ENCODE measurements around the gene MTARC2. TPM values are rescaled to one million over a fixed set of nuclear protein-coding genes. Genes with fewer than 3 reads are reported as not detected.

Gene MTARC2
- total RNA-seq (2021; fragmentation: NEBNext Ultra II Directional; extraction: Animal tissue kit (Norgen Biotek cat#: 25700)), result 1 to 10 TPM; 3.2 to 5.2 (median 3.8) TPM
- long read RNA-seq, transcript MARC2-202 (8 exons, 2,134 nt), result major isoform, 8 of 14 reads
- long read RNA-seq, partial matches to known transcripts, result 4 of 14 reads
- long read RNA-seq, other reads (novel, unspliced or antisense), result 2 of 14 reads

DNA sequence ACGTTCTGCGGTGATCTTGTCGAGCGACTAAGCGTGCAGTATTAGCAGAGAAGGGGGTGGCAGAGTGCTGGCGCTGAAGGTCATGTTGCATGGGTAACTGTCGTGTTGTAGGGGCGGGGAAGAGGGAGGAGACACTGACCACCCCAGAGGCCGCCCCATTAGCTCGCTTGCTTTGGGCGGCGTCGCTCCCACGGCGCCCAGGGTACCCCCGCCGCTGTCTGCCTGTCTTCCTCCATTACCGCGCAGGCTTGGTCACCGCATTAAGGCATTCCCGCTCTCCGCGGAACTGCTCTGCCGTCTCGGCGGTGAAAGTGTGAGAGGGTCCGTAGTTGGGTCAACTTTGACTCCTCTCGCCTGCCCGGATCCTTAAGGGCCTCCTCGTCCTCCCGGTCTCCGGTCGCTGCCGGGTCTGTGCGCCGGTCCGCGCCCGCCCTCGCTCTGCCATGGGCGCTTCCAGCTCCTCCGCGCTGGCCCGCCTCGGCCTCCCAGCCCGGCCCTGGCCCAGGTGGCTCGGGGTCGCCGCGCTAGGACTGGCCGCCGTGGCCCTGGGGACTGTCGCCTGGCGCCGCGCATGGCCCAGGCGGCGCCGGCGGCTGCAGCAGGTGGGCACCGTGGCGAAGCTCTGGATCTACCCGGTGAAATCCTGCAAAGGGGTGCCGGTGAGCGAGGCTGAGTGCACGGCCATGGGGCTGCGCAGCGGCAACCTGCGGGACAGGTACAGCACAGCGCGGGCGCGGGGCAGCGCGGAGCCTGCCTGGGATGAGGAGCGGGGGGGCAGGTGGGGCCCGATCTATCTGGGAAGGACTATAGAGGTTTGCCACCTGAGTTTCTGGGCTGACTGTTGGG, at the start of gene MTARC2:
TSS of gene MTARC2 (plus strand) at position 234 of the 846 bp plus-strand sequence. CDS start at position 444, 210 bp downstream.
- TF ChIP-seq CTCF (IDR thresholded peaks at IDR 0.05), result no peak
- H3K36me3 Mint-ChIP-seq (ENCODE audit: low read depth), result no peaks in the 10 kb centered on the region
- no peaks in the 10 kb centered on the region for H3K9me3 Mint-ChIP-seq
- peak within 1 kb of the TSS; percentile 80 for H3K27ac Mint-ChIP-seq
- DNase-seq, result peak; percentile 58
- peak within 1 kb of the TSS; percentile 91 for H3K4me3 Mint-ChIP-seq
- peaks cover 5% of the 10 kb centered on the region for H3K27me3 Mint-ChIP-seq (ENCODE audit: insufficient read depth)
- peaks cover 24% of the 10 kb centered on the region for H3K4me1 Mint-ChIP-seq (ENCODE audit: low read depth)

DNA sequence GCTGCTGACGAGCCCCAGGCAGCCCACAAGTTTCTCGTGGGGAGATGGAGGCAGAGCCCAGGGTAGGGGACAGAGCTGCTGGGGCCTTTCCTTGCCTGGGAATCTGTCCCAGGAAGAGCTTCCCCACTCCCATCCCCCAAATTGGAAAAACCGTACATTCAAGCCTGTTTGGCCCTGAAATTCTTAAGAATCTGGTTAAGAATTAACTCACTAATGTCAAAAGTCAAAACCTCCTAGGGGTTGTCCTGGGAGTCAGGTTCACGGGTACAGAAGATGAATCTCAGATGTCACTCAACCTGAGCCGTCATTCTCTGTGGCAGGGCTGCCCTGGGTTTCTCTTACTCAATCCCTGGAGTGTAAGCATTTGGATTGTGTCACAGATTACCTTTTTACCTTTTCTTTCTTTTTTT, 49.5 kb upstream of the MTARC2 start:
- no peak for DNase-seq
- Mint-ChIP-seq H3K4me3 (no peak overlapping the region), H3K4me1 (ENCODE audit: low read depth) (peaks cover 6% of the 10 kb centered on the region; the same call in 1 of the 2 replicates), H3K27me3 (ENCODE audit: insufficient read depth) (no peaks in the 10 kb centered on the region; the same call in 1 of the 2 replicates), H3K36me3 (ENCODE audit: low read depth) (no peaks in the 10 kb centered on the region), H3K9me3 (no peaks in the 10 kb centered on the region), H3K27ac (no peak overlapping the region)
- no peak for TF ChIP-seq CTCF (IDR thresholded peaks at IDR 0.05)

GRCh38 chr1:220699044-220699443, 49.1 kb upstream of the MTARC2 start:
- Mint-ChIP-seq H3K4me1 (ENCODE audit: low read depth) (peaks cover 6% of the 10 kb centered on the region; the same call in 1 of the 2 replicates), H3K27ac (no peak overlapping the region), H3K36me3 (ENCODE audit: low read depth) (no peaks in the 10 kb centered on the region), H3K4me3 (no peak overlapping the region), H3K27me3 (ENCODE audit: insufficient read depth) (no peaks in the 10 kb centered on the region; the same call in 1 of the 2 replicates), H3K9me3 (no peaks in the 10 kb centered on the region)
- no peak for DNase-seq
- no peak for TF ChIP-seq CTCF (IDR thresholded peaks at IDR 0.05)

DNA sequence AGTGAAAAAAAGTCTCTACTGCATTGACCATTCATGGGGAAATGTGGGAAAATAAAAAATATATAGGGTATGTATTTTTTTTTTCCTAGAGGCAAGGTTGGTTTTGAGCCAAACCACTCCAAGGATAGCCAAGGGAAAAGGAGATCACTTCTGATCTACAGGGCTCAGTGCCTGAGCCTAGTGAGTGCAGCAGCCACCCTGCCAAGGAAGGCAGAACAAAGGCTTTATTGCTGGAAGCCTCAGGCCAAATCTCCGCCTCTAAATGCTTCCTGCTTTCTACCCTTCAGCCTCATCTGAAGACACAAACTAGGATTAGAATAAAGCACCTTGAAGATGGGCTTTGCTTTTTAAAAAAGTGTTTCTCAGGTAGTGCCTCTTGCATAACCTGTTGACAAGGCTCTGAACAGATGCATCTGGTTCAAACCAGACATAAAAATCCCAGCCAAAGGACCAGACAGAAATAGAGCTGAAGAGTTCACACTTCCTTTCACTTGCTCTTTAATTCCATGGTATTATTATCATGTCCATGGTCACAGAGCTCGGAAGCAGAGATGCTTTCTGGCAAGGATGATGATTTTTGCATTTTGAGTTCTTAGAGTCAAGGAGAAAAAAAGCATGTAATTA, 47.5 kb upstream of the MTARC2 start:
- no peaks in the 10 kb centered on the region for H3K36me3 Mint-ChIP-seq (ENCODE audit: low read depth)
- H3K4me1 Mint-ChIP-seq (ENCODE audit: low read depth), result peaks cover 6% of the 10 kb centered on the region; the same call in 1 of the 2 replicates
- no peaks in the 10 kb centered on the region for H3K9me3 Mint-ChIP-seq
- H3K4me3 Mint-ChIP-seq, result no peak overlapping the region
- H3K27ac Mint-ChIP-seq, result no peak overlapping the region
- TF ChIP-seq CTCF (IDR thresholded peaks at IDR 0.05), result no peak
- DNase-seq, result no peak
- H3K27me3 Mint-ChIP-seq (ENCODE audit: insufficient read depth), result no peaks in the 10 kb centered on the region; the same call in 1 of the 2 replicates

DNA sequence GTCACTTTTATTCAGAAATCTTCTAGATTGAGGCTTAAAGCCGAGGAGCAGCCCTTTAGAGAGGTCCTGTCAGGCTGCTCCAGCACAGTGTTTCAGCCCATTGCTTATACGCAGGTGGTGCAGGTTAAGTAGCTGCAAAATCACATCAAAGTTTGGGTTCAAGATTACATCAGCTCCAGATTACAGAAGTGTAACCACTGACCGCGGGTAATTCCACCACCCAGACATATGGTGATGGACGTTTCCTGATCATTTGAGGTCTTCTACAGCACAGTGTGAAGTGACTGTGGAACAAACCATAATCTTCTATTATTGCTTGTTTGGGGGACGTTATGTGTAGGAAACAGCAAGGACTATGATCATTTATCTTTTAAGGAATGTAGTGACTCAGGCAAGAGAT, 46.1 kb upstream of the MTARC2 start:
- Mint-ChIP-seq H3K27ac (no peak overlapping the region), H3K4me3 (no peak overlapping the region), H3K9me3 (no peaks in the 10 kb centered on the region), H3K27me3 (ENCODE audit: insufficient read depth) (peaks cover 4% of the 10 kb centered on the region), H3K4me1 (ENCODE audit: low read depth) (peaks cover 6% of the 10 kb centered on the region; the same call in 1 of the 2 replicates), H3K36me3 (ENCODE audit: low read depth) (no peaks in the 10 kb centered on the region)
- no peak for DNase-seq
- TF ChIP-seq CTCF (IDR thresholded peaks at IDR 0.05), result no peak
